ENCODE results near the gene ADGRB3. TPM values are rescaled to one million over a fixed set of nuclear protein-coding genes. Genes with fewer than 3 reads are reported as not detected.
"Not testable (repeated sequence)": the region's sequence is repeated elsewhere in the genome, so short reads cannot be mapped to it uniquely, and the experiment has no call there.

Gene ADGRB3
- total RNA-seq, 1 donor from 2014 or later = 1.8 TPM

DNA sequence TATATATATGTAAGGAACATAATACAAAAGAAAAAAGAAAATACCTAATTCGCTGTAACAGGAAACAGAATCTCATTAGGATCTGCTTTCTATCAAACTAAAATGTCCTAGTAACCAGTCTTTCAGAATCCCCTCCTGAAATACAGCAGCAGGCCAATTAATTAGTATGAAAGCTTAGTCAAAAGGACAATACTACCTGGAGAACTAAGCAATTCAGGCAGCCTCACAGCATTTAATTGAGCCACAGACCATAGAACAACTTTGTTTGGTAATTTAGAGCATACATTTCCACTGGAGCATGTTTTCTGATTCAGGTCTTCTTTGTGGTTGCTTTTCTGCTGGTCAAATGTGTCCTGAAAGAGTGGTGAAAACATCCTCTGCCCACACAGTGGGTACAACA, 645.8 kb downstream of the ADGRB3 start:
- no peaks in the 10 kb centered on the region for H3K36me3 Mint-ChIP-seq (ENCODE audit: insufficient read depth)
- no peaks in the 10 kb centered on the region for H3K9me3 Mint-ChIP-seq (ENCODE audit: low read depth)
- TF ChIP-seq, protein P1, sequence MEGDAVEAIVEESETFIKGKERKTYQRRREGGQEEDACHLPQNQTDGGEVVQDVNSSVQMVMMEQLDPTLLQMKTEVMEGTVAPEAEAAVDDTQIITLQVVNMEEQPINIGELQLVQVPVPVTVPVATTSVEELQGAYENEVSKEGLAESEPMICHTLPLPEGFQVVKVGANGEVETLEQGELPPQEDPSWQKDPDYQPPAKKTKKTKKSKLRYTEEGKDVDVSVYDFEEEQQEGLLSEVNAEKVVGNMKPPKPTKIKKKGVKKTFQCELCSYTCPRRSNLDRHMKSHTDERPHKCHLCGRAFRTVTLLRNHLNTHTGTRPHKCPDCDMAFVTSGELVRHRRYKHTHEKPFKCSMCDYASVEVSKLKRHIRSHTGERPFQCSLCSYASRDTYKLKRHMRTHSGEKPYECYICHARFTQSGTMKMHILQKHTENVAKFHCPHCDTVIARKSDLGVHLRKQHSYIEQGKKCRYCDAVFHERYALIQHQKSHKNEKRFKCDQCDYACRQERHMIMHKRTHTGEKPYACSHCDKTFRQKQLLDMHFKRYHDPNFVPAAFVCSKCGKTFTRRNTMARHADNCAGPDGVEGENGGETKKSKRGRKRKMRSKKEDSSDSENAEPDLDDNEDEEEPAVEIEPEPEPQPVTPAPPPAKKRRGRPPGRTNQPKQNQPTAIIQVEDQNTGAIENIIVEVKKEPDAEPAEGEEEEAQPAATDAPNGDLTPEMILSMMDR (IDR thresholded peaks at IDR 0.05; ENCODE audit: unreplicated experiment) = no peak
- no peak overlapping the region for H3K27ac Mint-ChIP-seq
- H3K4me1 Mint-ChIP-seq (ENCODE audit: low read depth) = peaks cover 3% of the 10 kb centered on the region
- DNase-seq (ENCODE audit: low spot score, unreplicated experiment) = no peak
- H3K4me3 Mint-ChIP-seq (ENCODE audit: low read depth) = no peak overlapping the region
- no peaks in the 10 kb centered on the region for H3K27me3 Mint-ChIP-seq

GRCh38 chr6:69284176-69284730, 649.2 kb downstream of the ADGRB3 start:
- Mint-ChIP-seq H3K4me1 (ENCODE audit: low read depth) (peaks cover 3% of the 10 kb centered on the region), H3K27ac (no peak overlapping the region)
- no peak for DNase-seq (ENCODE audit: low spot score, unreplicated experiment)

DNA sequence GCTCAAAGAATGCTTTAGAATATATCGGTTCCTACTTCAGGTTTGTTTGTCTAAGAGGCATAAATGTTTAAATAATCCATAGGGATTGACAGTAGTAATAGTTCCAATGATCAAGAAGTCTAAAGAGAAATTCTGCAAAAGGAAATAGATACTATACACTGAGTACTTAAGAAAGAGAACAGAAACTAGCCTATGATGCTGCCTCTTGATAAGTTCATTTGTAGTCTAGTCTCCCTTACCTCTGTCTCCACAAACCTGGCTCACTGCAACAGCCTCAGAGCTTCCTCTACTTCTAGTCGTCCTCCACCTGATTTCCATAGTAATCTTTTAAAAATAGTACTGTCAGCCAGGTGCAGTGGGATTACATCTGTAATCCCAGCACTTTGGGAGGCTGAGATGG, 650.0 kb downstream of the ADGRB3 start:
- no peaks in the 10 kb centered on the region for H3K27me3 Mint-ChIP-seq
- no peaks in the 10 kb centered on the region for H3K9me3 Mint-ChIP-seq (ENCODE audit: low read depth)
- no peaks in the 10 kb centered on the region for H3K36me3 Mint-ChIP-seq (ENCODE audit: insufficient read depth)
- TF ChIP-seq, protein P1 (IDR thresholded peaks at IDR 0.05; ENCODE audit: unreplicated experiment) = no peak
- H3K27ac Mint-ChIP-seq = no peak overlapping the region
- H3K4me1 Mint-ChIP-seq (ENCODE audit: low read depth) = peaks cover 3% of the 10 kb centered on the region
- DNase-seq (ENCODE audit: low spot score, unreplicated experiment) = no peak
- H3K4me3 Mint-ChIP-seq (ENCODE audit: low read depth) = no peak overlapping the region

More at GRCh38 chr6:69284176-69284730, 649.2 kb downstream of the ADGRB3 start:
- no peaks in the 10 kb centered on the region for H3K36me3 Mint-ChIP-seq (ENCODE audit: insufficient read depth)
- TF ChIP-seq, protein P1 (IDR thresholded peaks at IDR 0.05; ENCODE audit: unreplicated experiment) = no peak
- no peaks in the 10 kb centered on the region for H3K27me3 Mint-ChIP-seq
- no peaks in the 10 kb centered on the region for H3K9me3 Mint-ChIP-seq (ENCODE audit: low read depth)
- H3K4me3 Mint-ChIP-seq (ENCODE audit: low read depth) = no peak overlapping the region

- no peaks in the 10 kb centered on the region for H3K9me3 Mint-ChIP-seq (ENCODE audit: low read depth)
- DNase-seq (ENCODE audit: low spot score, unreplicated experiment) = no peak
- no peak overlapping the region for H3K27ac Mint-ChIP-seq
- H3K36me3 Mint-ChIP-seq (ENCODE audit: insufficient read depth) = no peaks in the 10 kb centered on the region
- no peak overlapping the region for H3K4me3 Mint-ChIP-seq (ENCODE audit: low read depth)
- H3K27me3 Mint-ChIP-seq = no peaks in the 10 kb centered on the region
- H3K4me1 Mint-ChIP-seq (ENCODE audit: low read depth) = peaks cover 3% of the 10 kb centered on the region
- TF ChIP-seq, protein P1 (IDR thresholded peaks at IDR 0.05; ENCODE audit: unreplicated experiment) = no peak
Measured at GRCh38 chr6:69286331-69286730, 651.2 kb downstream of the ADGRB3 start.

- H3K36me3 Mint-ChIP-seq (ENCODE audit: insufficient read depth); H3K27ac Mint-ChIP-seq; DNase-seq (ENCODE audit: low spot score, unreplicated experiment); H3K27me3 Mint-ChIP-seq; H3K4me3 Mint-ChIP-seq (ENCODE audit: low read depth); H3K9me3 Mint-ChIP-seq (ENCODE audit: low read depth); H3K4me1 Mint-ChIP-seq (ENCODE audit: low read depth): not testable (repeated sequence)
Measured at GRCh38 chr6:69288198-69288597, 653.1 kb downstream of the ADGRB3 start.
